ENCODE data around the gene ITGA11.

Gene ITGA11

DNA sequence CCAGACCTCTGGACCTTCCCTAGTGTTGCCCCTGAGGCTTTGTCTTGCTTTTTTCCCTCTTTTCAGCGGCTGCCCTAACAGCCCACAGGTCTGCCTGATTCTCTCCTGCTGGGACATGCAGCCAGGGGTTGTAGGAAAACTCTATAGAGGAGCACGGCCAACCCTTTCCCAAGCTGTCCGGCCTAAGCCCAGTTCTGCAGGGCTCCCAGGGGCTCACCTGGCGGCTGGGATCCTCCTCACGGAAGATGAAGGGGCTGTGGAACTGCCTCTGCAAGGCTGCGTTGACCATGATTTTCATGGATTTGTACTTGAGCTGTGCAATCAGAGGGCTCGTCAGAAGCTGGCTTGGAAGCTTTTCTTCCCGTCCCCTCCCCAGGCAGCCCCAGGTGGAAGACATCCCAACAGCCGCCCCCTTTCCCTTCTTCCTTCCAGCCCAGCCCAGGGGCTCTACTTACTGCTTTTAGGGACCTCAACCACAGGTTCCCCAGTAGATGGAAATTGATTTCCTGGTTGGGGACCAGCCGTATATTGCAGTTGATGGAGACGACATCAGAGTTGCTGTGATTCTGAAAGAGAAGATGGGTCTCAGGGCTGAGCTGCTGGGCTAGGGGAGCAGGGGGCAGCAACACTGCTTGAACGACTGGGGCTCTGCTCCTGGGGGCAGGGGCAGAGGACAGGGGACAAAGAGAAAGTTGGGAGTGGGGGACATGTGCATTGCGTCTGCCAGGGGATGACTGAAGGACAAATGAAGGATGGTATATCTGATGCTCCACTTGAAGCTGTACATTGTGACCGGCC lies 124.6 kb downstream of the ITGA11 start:
- no peak for DNase-seq

DNA sequence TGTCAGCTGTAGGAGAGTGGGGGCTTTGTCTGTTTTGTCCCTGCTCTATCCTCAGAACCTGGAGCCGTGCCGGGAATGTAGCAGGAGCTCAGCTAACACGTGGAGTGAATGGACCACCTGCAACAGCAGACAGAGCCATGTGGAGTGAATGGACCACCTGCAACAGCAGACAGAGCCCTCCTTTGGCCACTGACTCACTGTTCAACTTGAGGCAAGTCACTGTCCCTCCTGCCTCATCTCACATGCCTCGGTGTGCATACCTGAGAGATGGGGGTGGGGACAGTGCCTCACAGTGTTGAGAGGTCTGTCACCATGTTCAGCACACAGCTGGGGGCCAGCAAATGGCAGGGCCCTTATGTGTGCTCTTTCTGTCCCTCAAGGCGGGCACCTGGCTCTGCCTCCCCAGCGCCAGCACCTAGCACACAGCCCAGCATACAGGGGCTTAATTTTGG lies 126.5 kb downstream of the ITGA11 start:
- DNase-seq, result no peak

DNA sequence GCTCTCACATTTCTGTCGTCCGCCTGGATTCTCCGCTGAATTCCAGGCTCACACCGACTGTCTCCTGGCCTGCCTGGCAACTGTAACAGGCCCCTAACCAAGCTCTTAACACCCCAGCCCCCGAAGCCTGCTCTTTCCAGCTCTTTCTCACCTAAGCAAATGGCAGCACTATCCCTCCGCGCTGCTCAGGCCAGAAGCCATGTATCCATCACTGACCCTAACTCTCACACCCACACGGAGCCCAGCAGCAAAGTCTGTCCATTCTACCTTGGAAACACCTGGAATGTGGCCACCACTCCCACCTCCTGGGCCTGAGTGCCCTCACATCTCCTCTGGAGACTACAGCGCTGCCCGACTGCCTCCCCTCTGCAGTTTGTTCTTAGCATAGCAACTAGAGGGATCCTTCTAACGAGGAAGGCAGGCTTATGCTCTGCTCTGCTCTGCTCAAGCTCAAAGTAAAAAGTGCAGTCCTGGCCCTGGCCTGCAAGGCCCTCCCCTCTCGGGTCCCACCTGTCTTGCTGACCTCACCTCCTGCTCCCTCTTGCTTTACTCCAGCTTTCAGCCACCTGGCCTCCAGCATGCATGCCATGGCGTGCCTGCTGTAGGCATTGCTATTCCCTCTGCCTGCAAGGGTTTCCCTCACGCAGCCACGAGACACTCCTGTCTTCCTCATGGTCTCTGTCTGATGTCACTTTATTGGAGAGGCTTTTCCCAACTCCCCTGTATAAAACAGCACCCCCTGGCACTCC lies 127.2 kb downstream of the ITGA11 start:
- DNase-seq, result no peak

DNA sequence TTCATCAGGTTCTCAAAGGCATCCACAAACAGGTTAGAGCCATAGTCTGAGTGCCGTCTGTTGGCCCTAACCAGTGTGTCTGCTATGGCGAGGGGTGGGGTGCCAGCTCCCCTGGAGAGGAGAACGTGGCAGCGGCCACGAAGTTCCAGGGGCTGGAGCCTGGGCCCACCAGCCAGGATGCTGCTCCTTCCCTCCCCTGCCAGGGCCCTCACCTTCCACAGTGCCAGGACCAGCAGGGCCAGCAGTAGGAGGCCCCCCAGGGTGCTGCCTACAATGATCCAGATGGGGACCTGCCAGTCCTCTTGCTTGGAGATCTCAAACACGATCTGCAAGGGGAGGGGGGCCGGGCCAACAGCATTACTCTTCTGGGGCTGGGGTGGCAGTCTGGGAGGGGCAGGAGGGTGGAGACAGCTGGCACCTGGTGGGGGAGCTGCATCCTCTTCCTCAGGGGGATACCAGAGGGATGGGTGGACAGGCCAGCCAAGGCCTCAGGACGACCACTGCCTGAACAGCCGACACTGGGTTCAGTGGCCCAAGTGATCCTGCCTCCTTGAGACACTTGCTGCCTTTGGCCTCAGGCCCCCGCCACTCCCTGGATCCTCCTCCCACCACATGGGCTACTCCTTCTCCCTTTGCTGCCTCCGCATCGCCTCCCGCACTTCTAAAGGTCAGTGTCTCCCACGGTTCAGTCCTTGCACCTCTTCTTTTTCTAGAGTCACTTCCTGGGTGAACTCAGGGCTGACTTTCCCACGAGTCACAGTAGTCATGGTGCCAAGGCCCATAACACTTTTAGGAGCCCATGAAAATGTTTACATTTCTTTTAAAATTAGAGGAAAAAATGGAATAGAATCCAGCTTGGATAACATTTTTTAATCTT lies 128.2 kb downstream of the ITGA11 start:
- DNase-seq, result no peak

DNA sequence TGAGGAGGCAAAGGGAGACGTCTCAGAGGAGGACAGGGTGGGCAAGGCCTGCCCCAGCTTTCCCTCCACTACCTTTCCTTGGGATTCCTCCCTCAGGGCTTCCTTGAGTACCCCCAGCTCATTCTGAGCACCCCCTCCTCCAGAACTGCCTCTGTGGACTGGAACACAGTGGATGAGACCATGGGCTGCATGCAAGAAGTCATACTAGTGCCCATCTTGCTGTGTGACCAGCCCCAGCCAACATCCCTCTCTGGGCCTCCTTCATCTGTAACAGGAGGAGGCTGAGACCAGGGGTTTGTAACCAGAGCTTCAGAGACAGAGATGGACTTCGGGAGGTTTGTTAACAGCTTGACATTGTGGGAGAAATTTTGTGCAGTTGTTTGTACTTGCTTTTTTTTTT lies 128.8 kb downstream of the ITGA11 start:
- no peak for DNase-seq

DNA sequence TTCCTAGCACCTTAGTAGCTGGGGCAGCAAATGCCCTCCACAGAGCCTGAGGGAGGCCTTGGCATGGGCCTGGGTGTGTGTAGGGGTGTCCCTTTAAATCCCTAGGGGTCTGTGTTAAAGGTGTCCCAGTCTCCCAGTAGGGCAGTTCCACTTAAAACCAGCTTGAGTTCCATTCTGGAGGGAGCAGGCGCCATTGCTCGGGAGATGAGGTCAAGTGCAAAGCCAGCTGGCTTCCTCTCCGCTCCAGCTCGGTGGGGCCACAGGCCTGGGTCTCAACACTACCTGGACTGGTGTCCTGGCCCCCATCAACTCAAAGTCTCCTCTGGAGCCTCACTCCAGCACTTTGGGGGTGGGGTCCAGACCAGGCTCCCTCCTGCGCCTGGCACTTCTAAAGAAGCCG lies 129.2 kb downstream of the ITGA11 start:
- no peak for DNase-seq

DNA sequence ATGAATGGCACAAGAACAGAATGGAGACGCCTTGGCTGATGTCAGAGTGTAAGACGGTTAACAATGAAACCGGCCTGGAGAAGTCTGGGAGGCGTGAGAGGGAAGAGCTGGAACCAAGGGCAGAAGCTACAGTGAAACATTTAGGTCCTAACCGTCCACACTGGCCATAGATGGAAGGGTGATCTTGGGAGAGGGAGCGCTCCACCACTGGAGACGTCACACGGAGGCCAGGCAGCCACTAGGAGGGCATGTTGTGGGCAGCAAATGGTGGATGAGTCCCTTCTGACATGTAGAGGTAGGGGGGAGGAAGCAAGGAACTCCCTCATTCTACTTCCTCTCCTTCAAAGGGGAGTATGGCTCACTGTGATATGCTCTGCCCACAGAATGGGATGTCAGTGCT lies 130.7 kb downstream of the ITGA11 start:
- no peak for DNase-seq

DNA sequence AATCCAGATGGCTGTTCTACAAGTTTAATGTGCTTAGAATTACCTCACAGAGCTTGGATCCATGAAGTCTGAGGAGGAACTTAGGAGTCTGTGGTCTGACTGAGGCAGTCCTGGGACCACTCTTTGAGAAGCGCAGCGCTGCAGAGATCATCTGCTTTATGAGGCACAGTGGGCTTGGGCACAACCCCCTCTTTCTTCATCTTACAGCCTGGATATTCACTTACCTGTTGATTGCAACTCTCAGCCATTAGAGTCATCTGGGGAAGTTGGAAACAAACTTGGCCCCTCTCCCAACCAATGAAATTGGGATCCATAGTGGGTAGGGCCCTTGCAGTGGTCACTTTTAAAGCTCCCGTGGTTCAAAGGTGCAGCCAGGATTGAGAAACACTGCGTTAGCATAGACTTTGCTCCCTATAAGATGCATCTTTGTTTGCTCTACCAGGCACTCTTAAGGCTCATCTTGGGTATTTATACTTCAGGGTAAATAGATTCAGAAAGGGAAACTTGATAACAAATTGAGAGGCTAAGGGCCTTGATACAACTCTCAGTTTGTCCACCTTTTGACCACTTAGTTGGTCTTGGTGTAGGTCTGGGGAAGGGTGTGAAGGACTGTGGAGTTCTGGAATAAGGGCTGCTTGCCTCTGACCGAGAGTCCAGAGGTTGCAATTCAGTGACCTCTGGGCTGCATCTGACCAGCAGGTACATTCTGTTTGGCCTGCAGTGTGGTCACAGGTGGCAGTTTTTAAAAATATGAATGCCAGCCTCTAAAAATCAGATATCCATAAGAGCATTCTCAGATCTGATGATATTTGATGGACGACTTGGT lies 131.6 kb downstream of the ITGA11 start:
- DNase-seq, result no peak

DNA sequence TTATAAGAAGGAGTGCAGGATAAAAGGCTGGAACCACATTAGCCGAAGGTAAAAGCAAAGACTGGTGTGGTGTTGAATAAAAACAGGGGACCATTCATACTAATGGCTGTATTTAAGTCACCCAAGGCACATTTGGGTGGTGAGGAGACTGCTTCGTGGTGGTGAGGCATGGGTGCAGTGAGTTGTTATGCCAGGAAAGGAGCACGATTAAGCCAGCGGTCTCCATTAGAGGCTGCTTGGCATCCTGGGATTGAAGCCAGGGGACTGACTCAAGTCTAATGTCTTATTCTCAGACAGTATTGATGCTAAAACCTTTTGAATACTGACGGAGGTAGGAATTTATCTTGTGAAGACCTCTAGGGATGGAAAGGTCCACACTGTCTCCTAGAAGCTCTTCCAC lies 132.5 kb downstream of the ITGA11 start:
- no peak for DNase-seq

DNA sequence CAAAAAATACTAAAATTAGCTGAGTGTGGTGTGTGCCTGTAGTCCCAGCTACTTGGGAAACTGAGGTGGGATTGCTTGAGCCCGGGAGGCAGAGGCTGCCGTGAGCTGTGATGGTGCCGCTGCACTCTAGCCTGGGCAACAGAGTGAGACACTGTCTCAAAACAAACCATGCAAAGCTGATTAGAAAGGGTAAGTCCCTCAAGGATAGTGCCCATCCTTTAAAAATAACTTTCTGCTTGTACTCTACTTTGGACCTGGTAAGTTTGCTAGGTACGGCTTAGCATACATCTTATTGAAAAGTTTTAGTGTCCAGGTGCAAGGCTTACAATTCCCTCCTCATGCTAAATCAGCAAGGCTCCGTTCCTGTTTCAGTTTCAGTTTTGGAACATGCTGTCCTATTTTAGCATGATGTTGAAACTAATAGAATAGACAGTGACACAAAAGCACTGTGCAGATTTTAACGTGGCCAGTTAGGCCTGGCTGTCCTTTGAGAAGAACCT lies 133.0 kb downstream of the ITGA11 start:
- no peak for DNase-seq

DNA sequence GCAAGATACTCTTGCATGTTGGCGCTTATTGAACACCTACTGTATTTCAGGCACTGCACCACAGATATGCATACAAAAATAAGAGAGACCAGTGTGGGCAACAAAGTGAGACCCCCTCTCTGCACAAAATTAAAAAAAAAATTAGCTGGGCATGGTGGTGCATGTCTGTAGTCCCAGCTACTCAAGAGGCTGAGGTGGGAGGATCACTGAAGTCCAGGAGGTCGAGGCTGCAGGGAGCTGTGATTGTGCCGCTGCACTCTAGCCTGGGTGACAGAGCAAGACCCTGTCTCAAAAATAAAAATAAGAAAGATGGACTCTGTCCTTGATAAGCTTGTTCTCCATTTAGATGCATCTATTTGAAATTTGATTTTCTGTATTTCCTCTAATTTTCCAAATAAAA lies 133.6 kb downstream of the ITGA11 start:
- DNase-seq, result no peak

DNA sequence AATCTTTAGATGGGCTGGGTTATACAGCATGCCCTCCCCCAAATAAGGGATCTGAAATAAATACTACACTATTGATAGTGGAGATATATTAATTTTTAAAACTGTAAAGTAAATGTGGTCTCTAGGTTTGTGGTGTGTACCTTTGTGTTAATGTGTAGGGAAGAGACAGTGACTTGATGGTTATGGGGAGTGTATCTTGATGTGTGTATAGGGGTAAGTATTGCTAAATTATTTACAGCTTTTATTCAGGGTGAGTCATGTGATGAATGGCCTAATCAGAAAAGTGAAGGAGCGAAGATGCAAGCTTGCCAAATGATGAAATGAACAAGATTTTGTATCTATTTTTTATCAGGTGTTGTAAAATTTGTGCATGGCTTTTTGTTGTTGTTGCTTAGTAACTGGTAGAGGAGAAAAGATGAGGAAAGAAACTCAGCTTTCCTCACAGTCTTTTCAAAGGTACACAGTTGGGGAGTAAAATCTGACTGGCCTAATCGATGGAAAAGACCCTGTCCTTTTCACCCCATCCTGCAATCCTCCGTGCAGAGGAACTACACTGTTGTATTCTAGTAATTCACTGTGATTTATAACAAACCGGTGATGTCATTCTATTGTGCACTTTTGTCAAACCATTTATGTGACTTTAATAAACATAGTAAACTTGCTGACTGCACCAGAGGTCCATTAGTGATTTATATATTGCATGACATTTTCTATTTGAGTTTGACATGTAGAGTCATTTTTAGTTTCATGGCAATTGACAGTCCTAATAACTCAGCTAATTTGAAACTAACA lies 136.8 kb downstream of the ITGA11 start:
- no peak for DNase-seq

DNA sequence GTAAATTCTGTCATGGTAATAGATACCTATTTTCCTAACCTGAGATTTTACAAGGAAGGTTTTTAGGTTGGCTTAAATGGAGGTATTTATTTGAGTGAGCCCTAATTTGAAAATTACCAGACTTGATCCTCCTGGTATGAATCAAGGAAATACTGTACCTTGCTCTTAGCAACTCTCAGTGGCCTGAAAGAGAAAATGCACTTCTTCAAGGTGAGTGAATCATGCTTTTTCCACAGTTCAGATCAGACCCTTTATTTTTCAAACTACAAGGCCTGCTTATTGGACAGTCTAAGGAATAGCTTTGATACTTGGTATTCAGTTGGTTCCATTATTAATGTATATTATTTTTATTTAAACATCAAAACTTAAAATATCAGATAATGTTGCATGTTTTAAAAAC lies 139.0 kb downstream of the ITGA11 start:
- no peak for DNase-seq

DNA sequence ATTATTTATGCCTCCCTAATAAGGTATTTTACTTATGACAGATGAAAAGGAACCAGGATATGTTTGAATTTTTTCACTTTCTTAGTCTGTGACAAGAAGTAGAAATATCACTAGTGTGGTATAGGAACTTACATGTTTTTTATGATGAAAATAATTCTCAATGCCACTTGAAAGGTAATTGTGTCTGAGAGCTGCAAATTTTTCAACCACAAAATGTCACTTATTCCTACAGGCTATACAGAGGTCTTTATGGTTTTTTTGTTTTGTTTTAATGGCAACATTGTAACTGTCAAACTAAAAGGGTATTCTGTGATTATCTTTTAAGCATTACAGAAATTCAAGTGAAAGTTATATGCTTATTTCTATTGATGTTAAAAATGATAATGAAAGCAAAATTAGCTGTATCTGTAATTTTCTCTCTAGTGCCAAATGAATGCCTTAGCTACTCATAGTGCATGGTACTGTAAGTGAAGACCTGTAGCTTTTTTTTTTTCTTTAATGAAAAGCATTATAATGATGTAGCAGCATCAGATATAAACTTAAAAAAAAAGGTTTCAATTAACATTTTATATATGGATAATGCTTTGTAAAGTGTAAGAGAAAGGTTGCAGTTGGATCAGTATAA lies 139.7 kb downstream of the ITGA11 start:
- DNase-seq, result no peak

DNA sequence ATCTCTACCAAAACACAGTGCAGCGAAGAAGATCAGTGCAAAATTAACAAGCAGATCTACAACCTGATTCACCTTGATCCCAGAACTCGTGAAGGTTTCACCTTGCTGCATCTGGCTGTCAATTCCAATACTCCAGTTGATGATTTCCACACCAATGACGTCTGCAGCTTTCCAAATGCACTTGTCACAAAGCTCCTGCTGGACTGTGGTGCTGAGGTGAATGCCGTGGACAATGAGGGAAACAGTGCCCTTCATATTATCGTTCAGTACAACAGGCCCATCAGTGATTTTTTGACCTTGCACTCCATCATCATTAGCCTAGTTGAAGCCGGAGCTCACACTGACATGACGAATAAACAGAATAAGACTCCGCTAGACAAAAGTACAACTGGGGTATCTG lies 141.2 kb downstream of the ITGA11 start:
- no peak for DNase-seq

DNA sequence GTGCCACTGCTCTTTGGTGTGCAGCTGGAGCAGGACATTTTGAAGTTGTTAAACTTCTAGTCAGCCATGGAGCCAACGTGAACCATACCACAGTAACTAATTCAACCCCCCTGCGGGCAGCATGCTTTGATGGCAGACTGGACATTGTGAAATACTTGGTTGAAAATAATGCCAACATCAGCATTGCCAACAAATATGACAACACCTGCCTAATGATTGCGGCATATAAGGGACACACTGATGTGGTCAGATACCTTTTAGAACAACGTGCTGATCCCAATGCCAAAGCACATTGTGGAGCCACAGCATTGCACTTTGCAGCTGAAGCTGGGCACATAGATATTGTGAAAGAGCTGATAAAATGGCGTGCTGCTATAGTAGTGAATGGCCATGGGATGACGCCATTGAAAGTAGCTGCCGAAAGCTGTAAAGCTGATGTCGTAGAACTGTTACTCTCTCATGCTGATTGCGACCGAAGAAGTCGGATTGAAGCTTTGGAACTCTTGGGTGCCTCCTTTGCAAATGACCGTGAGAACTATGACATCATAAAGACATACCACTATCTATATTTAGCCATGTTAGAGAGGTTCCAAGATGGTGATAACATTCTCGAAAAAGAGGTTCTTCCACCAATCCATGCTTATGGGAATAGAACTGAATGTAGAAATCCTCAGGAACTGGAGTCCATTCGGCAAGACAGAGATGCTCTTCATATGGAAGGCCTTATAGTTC lies 142.2 kb downstream of the ITGA11 start:
- DNase-seq, result no peak

DNA sequence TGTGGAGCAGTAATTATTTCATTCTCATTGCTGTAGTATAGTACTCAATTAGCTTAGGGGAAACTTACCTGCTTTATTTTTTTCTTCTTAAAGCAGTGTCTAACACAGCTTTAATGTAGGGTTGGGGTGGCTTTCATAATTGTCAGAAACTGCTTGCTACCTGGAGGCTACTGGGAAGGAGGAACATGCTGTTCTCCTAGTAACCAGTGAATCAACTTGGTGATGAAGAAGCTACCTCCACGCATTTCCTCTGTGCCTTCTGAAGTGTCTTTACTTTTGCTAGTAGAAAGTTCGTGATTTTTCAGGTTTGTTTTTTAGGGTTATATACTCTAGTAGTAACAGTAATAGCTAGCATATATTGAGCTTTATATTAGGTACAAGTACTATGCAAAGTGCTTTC lies 142.9 kb downstream of the ITGA11 start:
- no peak for DNase-seq

DNA sequence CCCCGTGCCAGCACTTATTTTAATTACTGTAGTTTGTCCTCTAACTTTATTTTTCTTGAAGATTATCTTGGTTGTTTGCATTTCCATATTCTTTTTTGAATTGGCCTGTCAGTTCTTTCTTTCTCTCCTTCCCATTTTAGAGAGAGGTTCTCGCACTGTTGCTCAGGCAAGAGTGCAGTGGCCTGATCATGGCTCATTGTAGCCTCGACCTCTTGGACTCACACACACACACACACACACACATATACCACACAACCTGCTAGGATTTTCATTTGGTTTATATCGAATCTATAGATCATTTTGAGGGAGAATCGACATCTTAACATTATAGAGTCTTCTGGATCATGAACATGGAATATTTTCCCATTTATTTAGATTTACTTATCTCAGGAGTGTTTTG lies 145.7 kb downstream of the ITGA11 start:
- no peak for DNase-seq

DNA sequence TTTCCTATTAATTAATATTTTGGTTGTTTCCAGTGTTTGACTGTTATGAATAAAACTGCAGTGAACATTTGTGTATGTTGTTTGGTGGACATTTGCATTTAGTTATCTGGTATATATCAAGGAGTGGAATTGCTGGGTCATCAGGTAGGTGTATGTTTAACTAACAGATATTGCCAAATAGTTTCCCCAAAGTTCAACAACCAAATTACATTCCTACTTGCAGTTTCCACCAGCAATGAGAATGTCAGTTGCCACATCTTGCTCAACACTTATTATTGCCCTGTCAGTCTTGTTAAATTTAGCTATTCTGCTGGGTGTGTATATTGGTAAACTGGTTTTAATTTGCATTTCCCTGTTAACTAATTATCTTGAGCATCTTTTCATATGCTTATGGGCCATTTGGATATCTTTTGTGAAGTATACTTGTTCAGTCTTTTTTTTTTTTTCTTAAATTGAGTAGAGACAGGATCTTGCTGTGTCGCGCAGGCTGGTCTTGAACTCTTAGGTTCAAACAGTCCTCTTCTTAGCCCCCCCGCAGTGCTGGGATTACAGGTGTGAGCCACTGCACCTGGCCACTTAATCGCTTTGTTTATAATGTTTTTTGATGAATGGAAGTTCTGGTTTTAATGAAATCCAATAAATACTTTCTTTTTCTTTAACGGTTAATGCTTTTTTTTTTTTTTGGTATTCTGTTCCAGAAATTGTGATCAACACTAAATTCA lies 146.5 kb downstream of the ITGA11 start:
- no peak for DNase-seq
